Neural progenitor cell (in vitro differentiated cells): Measurements from ENCODE around the gene SNX17. TPM values are rescaled to one million over a fixed set of nuclear protein-coding genes. Genes with fewer than 3 reads are reported as not detected.

Experiments
- DNase-seq: peaks from one replicate; pipeline ENCODE4 v3.0.0-alpha.2; 2016; ENCODE audit warnings: low spot score
- H2AFZ ChIP-seq: fragments of 200-600 bp; sonication (generic); replicated peaks from 2 replicates; pipeline ENCODE4 v1.6.1; 2016; ENCODE audit warnings: antibody characterized with exemption
- H3F3A ChIP-seq: fragments of 200-600 bp; sonication (generic); 2 replicates; pipeline ENCODE4 v1.6.1; 2016; ENCODE audit warnings: antibody characterized with exemption, low read depth
- H3K27ac ChIP-seq: fragments of 200-600 bp; sonication (generic); 2 replicates; pipeline ENCODE4 v1.5.1; 2016; ENCODE audit warnings: mild to moderate bottlenecking
- H3K27me3 ChIP-seq: fragments of 200-600 bp; sonication (generic); 2 replicates; pipeline ENCODE4 v1.6.1; 2016; ENCODE audit warnings: mild to moderate bottlenecking, moderate library complexity
- H3K36me3 ChIP-seq: fragments of 200-600 bp; sonication (generic); 2 replicates; pipeline ENCODE4 v1.5.1; 2016
- H3K4me1 ChIP-seq: fragments of 200-600 bp; sonication (generic); 2 replicates; pipeline ENCODE4 v1.6.1; 2016; ENCODE audit warnings: mixed run types
- H3K4me2 ChIP-seq: fragments of 200-600 bp; sonication (generic); 2 replicates; pipeline ENCODE4 v1.6.1; 2016
- H3K4me3 ChIP-seq: fragments of 200-600 bp; sonication (generic); 2 replicates; pipeline ENCODE4 v1.5.1; 2016
- H3K79me2 ChIP-seq: fragments of 200-600 bp; sonication (generic); 2 replicates; pipeline ENCODE4 v1.6.1; 2016; ENCODE audit warnings: low read depth
- H3K9ac ChIP-seq: fragments of 200-600 bp; sonication (generic); 2 replicates; pipeline ENCODE4 v1.6.1; 2016
- H3K9me3 ChIP-seq: fragments of 200-600 bp; sonication (generic); 2 replicates; pipeline ENCODE4 v1.5.1; 2016; ENCODE audit warnings: low read depth
- H4K20me1 ChIP-seq: fragments of 200-600 bp; sonication (generic); 2 replicates; pipeline ENCODE4 v1.6.1; 2016; ENCODE audit warnings: low read depth
- H3K27ac Mint-ChIP-seq: 3 replicates; pipeline ENCODE4 v1.8.0; 2021; ENCODE audit warnings: mixed read lengths
- H3K27me3 Mint-ChIP-seq: 2 replicates; pipeline ENCODE4 v1.8.0; 2022; ENCODE audit warnings: low read depth, mild to moderate bottlenecking, inconsistent platforms, moderate library complexity, mixed read lengths; ENCODE audit not compliant: insufficient read depth
- H3K36me3 Mint-ChIP-seq: 3 replicates; pipeline ENCODE4 v1.8.0; 2021; ENCODE audit warnings: mixed read lengths
- H3K4me1 Mint-ChIP-seq: 3 replicates; pipeline ENCODE4 v1.8.0; 2021; ENCODE audit warnings: mixed read lengths
- H3K4me3 Mint-ChIP-seq: 3 replicates; pipeline ENCODE4 v1.8.0; 2021; ENCODE audit warnings: mild to moderate bottlenecking, moderate library complexity, mixed read lengths
- H3K9me3 Mint-ChIP-seq: 3 replicates; pipeline ENCODE4 v1.8.0; 2020; ENCODE audit warnings: mixed read lengths
- CTCF ChIP-seq: fragments of 200-600 bp; sonication (generic); IDR thresholded peaks from 2 replicates; pipeline ENCODE4 v1.5.1; 2017; ENCODE audit warnings: antibody characterized with exemption, mild to moderate bottlenecking
- EZH2 ChIP-seq: fragments of 200-600 bp; sonication (generic); IDR thresholded peaks from 2 replicates; pipeline ENCODE4 v1.6.1; 2017; ENCODE audit warnings: antibody characterized with exemption, mild to moderate bottlenecking, moderate library complexity
- EZH2phosphoT487 ChIP-seq: fragments of 200-600 bp; sonication (generic); IDR thresholded peaks from 2 replicates; pipeline ENCODE4 v1.6.1; 2017; ENCODE audit warnings: antibody characterized with exemption
- total RNA-seq: library from RNA; depleted of rRNA; stranded (reverse); fragments of >200 nt; gene quantifications from 2 replicates; pipeline ENCODE4 v1.2.3, GENCODE V29; 2015; ENCODE audit warnings: low replicate concordance

SNX17 gene
- total RNA-seq, 1 donor from 2014 or later: 65.2 TPM

- Histone ChIP-seq H3K9me3 (no peaks in the 10 kb centered on the region), H3K4me3 (no peak overlapping the region), H4K20me1 (peaks cover 6% of the 10 kb centered on the region), H3K4me1 (peaks cover 8% of the 10 kb centered on the region), H3K36me3 (no peaks in the 10 kb centered on the region), H3K27me3 (no peaks in the 10 kb centered on the region), H3F3A (peaks cover 52% of the 10 kb centered on the region), H3K9ac (no peak overlapping the region), H3K27ac (no peak overlapping the region), H3K4me2 (no peak overlapping the region), H3K79me2 (peaks cover 35% of the 10 kb centered on the region), H2AFZ (no peak overlapping the region)
- TF ChIP-seq CTCF (no peak), EZH2phosphoT487 (no peak), EZH2 (no peak)
- H3K36me3 Mint-ChIP-seq: peaks cover 35% of the 10 kb centered on the region
- H3K9me3 Mint-ChIP-seq: no peaks in the 10 kb centered on the region
- peak overlapping the region; percentile 24 for H3K4me3 Mint-ChIP-seq
- no peak for DNase-seq
- peaks cover 24% of the 10 kb centered on the region for H3K4me1 Mint-ChIP-seq
- H3K27me3 Mint-ChIP-seq: peaks cover 14% of the 10 kb centered on the region
- H3K27ac Mint-ChIP-seq: no peak overlapping the region
Observed at GRCh38 chr2:27376866-27377617, 6.6 kb downstream of the SNX17 start.

- no peaks in the 10 kb centered on the region for H3K27me3 ChIP-seq
- no peak overlapping the region for H3K4me2 ChIP-seq
- H3F3A ChIP-seq: peaks cover 58% of the 10 kb centered on the region
- H3K9ac ChIP-seq: no peak overlapping the region
- peaks cover 8% of the 10 kb centered on the region for H3K4me1 ChIP-seq
- peaks cover 14% of the 10 kb centered on the region for H3K27me3 Mint-ChIP-seq
- H3K36me3 ChIP-seq: no peaks in the 10 kb centered on the region
- H3K4me3 ChIP-seq: no peak overlapping the region
- H3K4me1 Mint-ChIP-seq: peaks cover 24% of the 10 kb centered on the region
- H2AFZ ChIP-seq: no peak overlapping the region
- H3K36me3 Mint-ChIP-seq: peaks cover 35% of the 10 kb centered on the region
- H4K20me1 ChIP-seq: peaks cover 4% of the 10 kb centered on the region
- no peak overlapping the region for H3K27ac Mint-ChIP-seq
- TF ChIP-seq CTCF (no peak), EZH2phosphoT487 (no peak), EZH2 (no peak)
- no peaks in the 10 kb centered on the region for H3K9me3 ChIP-seq
- no peak overlapping the region for H3K27ac ChIP-seq
- DNase-seq: no peak
- peaks cover 29% of the 10 kb centered on the region for H3K79me2 ChIP-seq
- H3K4me3 Mint-ChIP-seq: peak overlapping the region; percentile 75
- no peaks in the 10 kb centered on the region for H3K9me3 Mint-ChIP-seq
Observed at GRCh38 chr2:27377618-27378095, 7.2 kb downstream of the SNX17 start.

GRCh38 chr2:27378096-27378808 is 7.8 kb downstream of the SNX17 start:
- Histone ChIP-seq H3K4me1 (peaks cover 8% of the 10 kb centered on the region), H3K4me2 (peak overlapping the region; percentile 84), H3K27ac (peak overlapping the region; percentile 29), H2AFZ (no peak overlapping the region), H3K27me3 (no peaks in the 10 kb centered on the region), H3K9ac (no peak overlapping the region), H3K9me3 (no peaks in the 10 kb centered on the region), H3K4me3 (no peak overlapping the region), H3K79me2 (peaks cover 23% of the 10 kb centered on the region), H3K36me3 (no peaks in the 10 kb centered on the region), H3F3A (peaks cover 55% of the 10 kb centered on the region), H4K20me1 (no peaks in the 10 kb centered on the region)
- H3K4me3 Mint-ChIP-seq: peak overlapping the region; percentile 75
- peaks cover 14% of the 10 kb centered on the region for H3K27me3 Mint-ChIP-seq
- peak; percentile 17 for DNase-seq
- no peak overlapping the region for H3K27ac Mint-ChIP-seq
- no peak for TF ChIP-seq EZH2
- TF ChIP-seq CTCF: peak; percentile 19
- H3K36me3 Mint-ChIP-seq: peaks cover 30% of the 10 kb centered on the region
- no peaks in the 10 kb centered on the region for H3K9me3 Mint-ChIP-seq
- peaks cover 24% of the 10 kb centered on the region for H3K4me1 Mint-ChIP-seq
